GM12891 (cell line): ENCODE measurements around the gene TMEM119.

Source experiments
- POLR2A ChIP-seq: IDR thresholded peaks from 2 replicates; pipeline ENCODE4 v1.6.1; 2011; ENCODE audit warnings: low read depth, low read length, control low read depth
- POLR2AphosphoS5 ChIP-seq: IDR thresholded peaks from 2 replicates; pipeline ENCODE4 v1.6.1; 2011; ENCODE audit warnings: low read depth, low read length, control low read depth
- SPI1 ChIP-seq: IDR thresholded peaks from 2 replicates; pipeline ENCODE4 v1.6.1; 2011; ENCODE audit warnings: low read depth, low read length, control low read depth
- TAF1 ChIP-seq: IDR thresholded peaks from 2 replicates; pipeline ENCODE4 v1.6.1; 2011; ENCODE audit warnings: low read depth, low read length, control low read depth

GRCh38 chr12:108616359-108616758 lies 18.5 kb upstream of the TMEM119 start:
- TF ChIP-seq POLR2A = no peak
- no peak for TF ChIP-seq SPI1
- no peak for TF ChIP-seq POLR2AphosphoS5
- no peak for TF ChIP-seq TAF1
